WTC11 (cell line): ENCODE measurements around the gene CTTN. TPM values are rescaled to one million over a fixed set of nuclear protein-coding genes. Genes with fewer than 3 reads are reported as not detected.

Experiments
- ATAC-seq: fragments of 200-7000 bp; cut with Tn5 transposase; 2 replicates; pipeline ENCODE4 v1.10.0; 2021; ENCODE audit warnings: mild to moderate bottlenecking, moderate library complexity
- CTCF ChIA-PET: fragments of 300-600 bp; sonication (Branson Sonifier 250); formaldehyde crosslinking; loops from one replicate; lab custom pipeline; 2021; ENCODE audit warnings: antibody characterized with exemption; lab: Charles Lee
- POLR2A ChIA-PET: fragments of 350-600 bp; sonication (Branson Sonifier 250); formaldehyde crosslinking; loops from one replicate; lab custom pipeline; 2021; ENCODE audit warnings: antibody characterized with exemption; lab: Charles Lee
- DNase-seq: peaks from one replicate; pipeline ENCODE4 v3.0.0; 2021; ENCODE audit warnings: low spot score
- H3K27ac Mint-ChIP-seq: 2 replicates; pipeline ENCODE4 v1.8.0; 2021; ENCODE audit warnings: mixed read lengths
- H3K27me3 Mint-ChIP-seq: 2 replicates; pipeline ENCODE4 v1.8.0; 2021; ENCODE audit warnings: low read depth, mild to moderate bottlenecking, moderate library complexity, mixed read lengths
- H3K36me3 Mint-ChIP-seq: 2 replicates; pipeline ENCODE4 v1.8.0; 2021; ENCODE audit warnings: mixed read lengths
- H3K4me1 Mint-ChIP-seq: 2 replicates; pipeline ENCODE4 v1.8.0; 2022; ENCODE audit warnings: mixed read lengths
- H3K4me3 Mint-ChIP-seq: 2 replicates; pipeline ENCODE4 v1.8.0; 2021; ENCODE audit warnings: mild to moderate bottlenecking, moderate library complexity, mixed read lengths
- H3K9me3 Mint-ChIP-seq: 2 replicates; pipeline ENCODE4 v1.8.0; 2021; ENCODE audit warnings: mixed read lengths
- ELF4 ChIP-seq: sonication (generic); formaldehyde crosslinking; IDR thresholded peaks from 2 replicates; pipeline ENCODE4 v1.8.1; 2022; ENCODE audit warnings: low read depth, mild to moderate bottlenecking, moderate library complexity, missing genetic modification reagents
- FOXK1 ChIP-seq: sonication (generic); formaldehyde crosslinking; IDR thresholded peaks from 2 replicates; pipeline ENCODE4 v1.8.0; 2022; ENCODE audit warnings: mild to moderate bottlenecking, moderate library complexity, missing genetic modification reagents
- KAT7 ChIP-seq: sonication (generic); formaldehyde crosslinking; IDR thresholded peaks from 2 replicates; pipeline ENCODE4 v1.8.1; 2023; ENCODE audit warnings: missing genetic modification reagents, mild to moderate bottlenecking, borderline replicate concordance
- NR3C1 ChIP-seq: sonication (generic); formaldehyde crosslinking; conservative IDR thresholded peaks from 2 replicates; pipeline ENCODE4 v1.8.1; 2023; ENCODE audit warnings: low read depth, mild to moderate bottlenecking, missing genetic modification reagents
- TP53 ChIP-seq: sonication (generic); formaldehyde crosslinking; IDR thresholded peaks from 2 replicates; pipeline ENCODE4 v1.8.1; 2023; ENCODE audit warnings: mild to moderate bottlenecking, missing genetic modification reagents
- USF2 ChIP-seq: sonication (generic); formaldehyde crosslinking; IDR thresholded peaks from 2 replicates; pipeline ENCODE4 v1.8.1; 2023; ENCODE audit warnings: mild to moderate bottlenecking, missing genetic modification reagents, moderate library complexity
- ZNF121 ChIP-seq: sonication (generic); formaldehyde crosslinking; IDR thresholded peaks from 2 replicates; pipeline ENCODE4 v1.8.0; 2023; ENCODE audit warnings: missing genetic modification reagents
- ZNF317 ChIP-seq: sonication (generic); formaldehyde crosslinking; IDR thresholded peaks from 2 replicates; pipeline ENCODE4 v1.8.1; 2023; ENCODE audit warnings: low read depth, mild to moderate bottlenecking, moderate library complexity, missing genetic modification reagents, borderline replicate concordance
- ZNF425 ChIP-seq: fragments of 250-450 bp; sonication (Bioruptor Pico); conservative IDR thresholded peaks from 2 replicates; pipeline ENCODE4 v1.9.0; 2021; ENCODE audit warnings: mild to moderate bottlenecking
- ZSCAN18 ChIP-seq: fragments of 250-450 bp; sonication (Bioruptor Pico); IDR thresholded peaks from 2 replicates; pipeline ENCODE4 v2.1.2; 2022; ENCODE audit warnings: mild to moderate bottlenecking, moderate library complexity
- total RNA-seq: library from RNA; stranded (reverse); gene quantifications from 3 replicates; pipeline ENCODE4 v1.2.3, GENCODE V29; 2021
- TF ChIP-seq, protein P1 (sequence below): fragments of 250-450 bp; sonication (Bioruptor Pico); IDR thresholded peaks from 2 replicates; pipeline ENCODE4 v1.9.0; 2021; ENCODE audit warnings: mild to moderate bottlenecking, borderline replicate concordance
- TF ChIP-seq, protein P2 (sequence below): sonication (generic); formaldehyde crosslinking; IDR thresholded peaks from 2 replicates; pipeline ENCODE4 v1.8.0; 2022; ENCODE audit warnings: missing genetic modification reagents
- TF ChIP-seq, protein P3 (sequence below): fragments of 250-450 bp; sonication (Bioruptor Pico); IDR thresholded peaks from 2 replicates; pipeline ENCODE4 v1.9.0; 2021; ENCODE audit warnings: moderate library complexity, mild to moderate bottlenecking, inconsistent platforms, borderline replicate concordance
- TF ChIP-seq, protein P4 (sequence below): sonication (generic); formaldehyde crosslinking; IDR thresholded peaks from 2 replicates; pipeline ENCODE4 v1.8.1; 2023; ENCODE audit warnings: mild to moderate bottlenecking, missing genetic modification reagents
- TF ChIP-seq, protein P5 (sequence below): sonication (generic); formaldehyde crosslinking; IDR thresholded peaks from 2 replicates; pipeline ENCODE4 v1.8.0; 2022; ENCODE audit warnings: mild to moderate bottlenecking, missing genetic modification reagents
- TF ChIP-seq, protein P6 (sequence below): sonication (generic); formaldehyde crosslinking; IDR thresholded peaks from 2 replicates; pipeline ENCODE4 v1.8.1; 2022; ENCODE audit warnings: mild to moderate bottlenecking, missing genetic modification reagents, moderate library complexity, borderline replicate concordance

Gene CTTN
- total RNA-seq, 1 experiment from 2014 or later = 281 TPM

DNA sequence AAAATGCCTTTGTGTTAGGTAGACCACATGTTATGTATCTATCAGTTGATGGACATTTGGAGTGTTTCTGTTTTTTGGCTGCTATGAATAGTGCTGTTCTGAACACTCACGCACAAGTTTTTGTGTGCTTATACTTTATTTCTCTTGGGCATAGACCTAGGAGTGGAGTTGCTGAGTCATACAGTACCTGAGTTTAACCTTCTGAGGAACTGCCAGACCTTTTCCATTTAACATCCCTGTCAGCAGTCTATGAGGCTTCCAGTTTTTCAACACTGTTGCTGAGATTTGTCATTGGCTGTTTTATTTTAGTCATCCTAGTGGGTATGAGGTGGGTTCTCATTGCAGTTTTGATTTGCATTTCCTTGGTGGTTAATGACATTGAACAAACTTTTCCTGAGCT is 4.4 kb downstream of the CTTN start:
- no peak for ATAC-seq
- H3K9me3 Mint-ChIP-seq = no peaks in the 10 kb centered on the region
- H3K4me1 Mint-ChIP-seq = peaks cover 29% of the 10 kb centered on the region
- TF ChIP-seq ELF4 (no peak), ZNF425 (no peak), USF2 (CRISPR knock-in tag) (no peak), NR3C1 (CRISPR knock-in tag) (no peak), FOXK1 (CRISPR knock-in tag) (no peak), ZNF317 (no peak), ZSCAN18 (CRISPR knock-in tag) (no peak), ZNF121 (CRISPR knock-in tag) (no peak), KAT7 (CRISPR knock-in tag) (no peak), TP53 (CRISPR knock-in tag) (no peak)
- TF ChIP-seq, protein P1, sequence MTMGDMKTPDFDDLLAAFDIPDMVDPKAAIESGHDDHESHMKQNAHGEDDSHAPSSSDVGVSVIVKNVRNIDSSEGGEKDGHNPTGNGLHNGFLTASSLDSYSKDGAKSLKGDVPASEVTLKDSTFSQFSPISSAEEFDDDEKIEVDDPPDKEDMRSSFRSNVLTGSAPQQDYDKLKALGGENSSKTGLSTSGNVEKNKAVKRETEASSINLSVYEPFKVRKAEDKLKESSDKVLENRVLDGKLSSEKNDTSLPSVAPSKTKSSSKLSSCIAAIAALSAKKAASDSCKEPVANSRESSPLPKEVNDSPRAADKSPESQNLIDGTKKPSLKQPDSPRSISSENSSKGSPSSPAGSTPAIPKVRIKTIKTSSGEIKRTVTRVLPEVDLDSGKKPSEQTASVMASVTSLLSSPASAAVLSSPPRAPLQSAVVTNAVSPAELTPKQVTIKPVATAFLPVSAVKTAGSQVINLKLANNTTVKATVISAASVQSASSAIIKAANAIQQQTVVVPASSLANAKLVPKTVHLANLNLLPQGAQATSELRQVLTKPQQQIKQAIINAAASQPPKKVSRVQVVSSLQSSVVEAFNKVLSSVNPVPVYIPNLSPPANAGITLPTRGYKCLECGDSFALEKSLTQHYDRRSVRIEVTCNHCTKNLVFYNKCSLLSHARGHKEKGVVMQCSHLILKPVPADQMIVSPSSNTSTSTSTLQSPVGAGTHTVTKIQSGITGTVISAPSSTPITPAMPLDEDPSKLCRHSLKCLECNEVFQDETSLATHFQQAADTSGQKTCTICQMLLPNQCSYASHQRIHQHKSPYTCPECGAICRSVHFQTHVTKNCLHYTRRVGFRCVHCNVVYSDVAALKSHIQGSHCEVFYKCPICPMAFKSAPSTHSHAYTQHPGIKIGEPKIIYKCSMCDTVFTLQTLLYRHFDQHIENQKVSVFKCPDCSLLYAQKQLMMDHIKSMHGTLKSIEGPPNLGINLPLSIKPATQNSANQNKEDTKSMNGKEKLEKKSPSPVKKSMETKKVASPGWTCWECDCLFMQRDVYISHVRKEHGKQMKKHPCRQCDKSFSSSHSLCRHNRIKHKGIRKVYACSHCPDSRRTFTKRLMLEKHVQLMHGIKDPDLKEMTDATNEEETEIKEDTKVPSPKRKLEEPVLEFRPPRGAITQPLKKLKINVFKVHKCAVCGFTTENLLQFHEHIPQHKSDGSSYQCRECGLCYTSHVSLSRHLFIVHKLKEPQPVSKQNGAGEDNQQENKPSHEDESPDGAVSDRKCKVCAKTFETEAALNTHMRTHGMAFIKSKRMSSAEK (CRISPR knock-in tag) = no peak
- TF ChIP-seq, protein P2, sequence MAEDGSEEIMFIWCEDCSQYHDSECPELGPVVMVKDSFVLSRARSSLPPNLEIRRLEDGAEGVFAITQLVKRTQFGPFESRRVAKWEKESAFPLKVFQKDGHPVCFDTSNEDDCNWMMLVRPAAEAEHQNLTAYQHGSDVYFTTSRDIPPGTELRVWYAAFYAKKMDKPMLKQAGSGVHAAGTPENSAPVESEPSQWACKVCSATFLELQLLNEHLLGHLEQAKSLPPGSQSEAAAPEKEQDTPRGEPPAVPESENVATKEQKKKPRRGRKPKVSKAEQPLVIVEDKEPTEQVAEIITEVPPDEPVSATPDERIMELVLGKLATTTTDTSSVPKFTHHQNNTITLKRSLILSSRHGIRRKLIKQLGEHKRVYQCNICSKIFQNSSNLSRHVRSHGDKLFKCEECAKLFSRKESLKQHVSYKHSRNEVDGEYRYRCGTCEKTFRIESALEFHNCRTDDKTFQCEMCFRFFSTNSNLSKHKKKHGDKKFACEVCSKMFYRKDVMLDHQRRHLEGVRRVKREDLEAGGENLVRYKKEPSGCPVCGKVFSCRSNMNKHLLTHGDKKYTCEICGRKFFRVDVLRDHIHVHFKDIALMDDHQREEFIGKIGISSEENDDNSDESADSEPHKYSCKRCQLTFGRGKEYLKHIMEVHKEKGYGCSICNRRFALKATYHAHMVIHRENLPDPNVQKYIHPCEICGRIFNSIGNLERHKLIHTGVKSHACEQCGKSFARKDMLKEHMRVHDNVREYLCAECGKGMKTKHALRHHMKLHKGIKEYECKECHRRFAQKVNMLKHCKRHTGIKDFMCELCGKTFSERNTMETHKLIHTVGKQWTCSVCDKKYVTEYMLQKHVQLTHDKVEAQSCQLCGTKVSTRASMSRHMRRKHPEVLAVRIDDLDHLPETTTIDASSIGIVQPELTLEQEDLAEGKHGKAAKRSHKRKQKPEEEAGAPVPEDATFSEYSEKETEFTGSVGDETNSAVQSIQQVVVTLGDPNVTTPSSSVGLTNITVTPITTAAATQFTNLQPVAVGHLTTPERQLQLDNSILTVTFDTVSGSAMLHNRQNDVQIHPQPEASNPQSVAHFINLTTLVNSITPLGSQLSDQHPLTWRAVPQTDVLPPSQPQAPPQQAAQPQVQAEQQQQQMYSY (CRISPR knock-in tag) = no peak
- TF ChIP-seq, protein P3, sequence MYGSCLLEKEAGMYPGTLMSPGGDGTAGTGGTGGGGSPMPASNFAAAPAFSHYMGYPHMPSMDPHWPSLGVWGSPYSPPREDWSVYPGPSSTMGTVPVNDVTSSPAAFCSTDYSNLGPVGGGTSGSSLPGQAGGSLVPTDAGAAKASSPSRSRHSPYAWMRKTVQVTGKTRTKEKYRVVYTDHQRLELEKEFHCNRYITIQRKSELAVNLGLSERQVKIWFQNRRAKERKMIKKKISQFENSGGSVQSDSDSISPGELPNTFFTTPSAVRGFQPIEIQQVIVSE = no peak
- TF ChIP-seq, protein P4, sequence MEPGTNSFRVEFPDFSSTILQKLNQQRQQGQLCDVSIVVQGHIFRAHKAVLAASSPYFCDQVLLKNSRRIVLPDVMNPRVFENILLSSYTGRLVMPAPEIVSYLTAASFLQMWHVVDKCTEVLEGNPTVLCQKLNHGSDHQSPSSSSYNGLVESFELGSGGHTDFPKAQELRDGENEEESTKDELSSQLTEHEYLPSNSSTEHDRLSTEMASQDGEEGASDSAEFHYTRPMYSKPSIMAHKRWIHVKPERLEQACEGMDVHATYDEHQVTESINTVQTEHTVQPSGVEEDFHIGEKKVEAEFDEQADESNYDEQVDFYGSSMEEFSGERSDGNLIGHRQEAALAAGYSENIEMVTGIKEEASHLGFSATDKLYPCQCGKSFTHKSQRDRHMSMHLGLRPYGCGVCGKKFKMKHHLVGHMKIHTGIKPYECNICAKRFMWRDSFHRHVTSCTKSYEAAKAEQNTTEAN = no peak
- TF ChIP-seq, protein P5, sequence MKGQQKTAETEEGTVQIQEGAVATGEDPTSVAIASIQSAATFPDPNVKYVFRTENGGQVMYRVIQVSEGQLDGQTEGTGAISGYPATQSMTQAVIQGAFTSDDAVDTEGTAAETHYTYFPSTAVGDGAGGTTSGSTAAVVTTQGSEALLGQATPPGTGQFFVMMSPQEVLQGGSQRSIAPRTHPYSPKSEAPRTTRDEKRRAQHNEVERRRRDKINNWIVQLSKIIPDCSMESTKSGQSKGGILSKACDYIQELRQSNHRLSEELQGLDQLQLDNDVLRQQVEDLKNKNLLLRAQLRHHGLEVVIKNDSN (CRISPR knock-in tag) = no peak
- TF ChIP-seq, protein P6, sequence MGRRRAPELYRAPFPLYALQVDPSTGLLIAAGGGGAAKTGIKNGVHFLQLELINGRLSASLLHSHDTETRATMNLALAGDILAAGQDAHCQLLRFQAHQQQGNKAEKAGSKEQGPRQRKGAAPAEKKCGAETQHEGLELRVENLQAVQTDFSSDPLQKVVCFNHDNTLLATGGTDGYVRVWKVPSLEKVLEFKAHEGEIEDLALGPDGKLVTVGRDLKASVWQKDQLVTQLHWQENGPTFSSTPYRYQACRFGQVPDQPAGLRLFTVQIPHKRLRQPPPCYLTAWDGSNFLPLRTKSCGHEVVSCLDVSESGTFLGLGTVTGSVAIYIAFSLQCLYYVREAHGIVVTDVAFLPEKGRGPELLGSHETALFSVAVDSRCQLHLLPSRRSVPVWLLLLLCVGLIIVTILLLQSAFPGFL (CRISPR knock-in tag) = no peak
- H3K4me3 Mint-ChIP-seq = no peak overlapping the region
- POLR2A ChIA-PET = no interaction called here
- no peak for DNase-seq
- H3K27me3 Mint-ChIP-seq = no peaks in the 10 kb centered on the region
- no peak overlapping the region for H3K27ac Mint-ChIP-seq
- peaks cover 17% of the 10 kb centered on the region for H3K36me3 Mint-ChIP-seq
- CTCF ChIA-PET = no interaction called here
